ENCODE measurements around the gene DUSP10. TPM values are rescaled to one million over a fixed set of nuclear protein-coding genes. Genes with fewer than 3 reads are reported as not detected.

DUSP10 gene
- total RNA-seq, 1 experiment from 2014 or later = 6.2 TPM

- intact Hi-C loops (cut with micrococcal nuclease) = no loop called here
- no peaks in the 10 kb centered on the region for H3K27me3 ChIP-seq (ENCODE audit: low read length)
These were observed 41.1 kb upstream of the DUSP10 start for GRCh38 chr1:221782970-221783369.

GRCh38 chr1:221782477-221782876, 40.6 kb upstream of the DUSP10 start:
- Histone ChIP-seq H3K27me3 (ENCODE audit: low read length) (no peaks in the 10 kb centered on the region), H3K4me1 (ENCODE audit: insufficient read depth, low read length) (no peaks in the 10 kb centered on the region), H2AFZ (ENCODE audit: low read length) (no peak overlapping the region), H3F3A (ENCODE audit: low read length, unreplicated experiment) (no peaks in the 10 kb centered on the region), H3K9ac (ENCODE audit: low read length) (no peak overlapping the region), H3K4me3 (ENCODE audit: low read length) (no peak overlapping the region), H3K36me3 (ENCODE audit: low read depth, low read length) (no peaks in the 10 kb centered on the region), H3K4me2 (ENCODE audit: low read length) (no peak overlapping the region), H3K9me3 (ENCODE audit: low read length) (no peaks in the 10 kb centered on the region), H3K27ac (ENCODE audit: low read length) (no peak overlapping the region), H4K20me1 (ENCODE audit: low read length) (no peaks in the 10 kb centered on the region), H3K79me2 (ENCODE audit: low read length) (no peaks in the 10 kb centered on the region), H3K9me2 (replicated peaks; ENCODE audit: low read length) (no peaks in the 10 kb centered on the region)
- ChIA-PET CTCF (no interaction called here), POLR2A (ENCODE audit: unreplicated experiment) (interaction anchor here (0.7 kb wide), 1 partner anchor 20 kb away, joined by 4 read pairs; no protein-coding TSS in a partner anchor)
- no peak for DNase-seq
- no peak for TF ChIP-seq EZH2 (IDR thresholded peaks at IDR 0.05; ENCODE audit: low read length, unreplicated experiment)
- ATAC-seq = no peak
- no TSS peak for BruUV-seq (replicated peaks)
- intact Hi-C loops (cut with micrococcal nuclease) = no loop called here

More at GRCh38 chr1:221782970-221783369, 41.1 kb upstream of the DUSP10 start:
- Histone ChIP-seq H3K4me1 (ENCODE audit: insufficient read depth, low read length) (no peaks in the 10 kb centered on the region), H4K20me1 (ENCODE audit: low read length) (no peaks in the 10 kb centered on the region), H3K9me2 (replicated peaks; ENCODE audit: low read length) (no peaks in the 10 kb centered on the region), H3K36me3 (ENCODE audit: low read depth, low read length) (no peaks in the 10 kb centered on the region), H3K27ac (ENCODE audit: low read length) (no peak overlapping the region), H3K4me3 (ENCODE audit: low read length) (no peak overlapping the region), H3K79me2 (ENCODE audit: low read length) (no peaks in the 10 kb centered on the region), H3K9me3 (ENCODE audit: low read length) (no peaks in the 10 kb centered on the region), H3K4me2 (ENCODE audit: low read length) (no peak overlapping the region), H3F3A (ENCODE audit: low read length, unreplicated experiment) (no peaks in the 10 kb centered on the region), H3K9ac (ENCODE audit: low read length) (no peak overlapping the region), H2AFZ (ENCODE audit: low read length) (no peak overlapping the region)
- no TSS peak for BruUV-seq (replicated peaks)
- TF ChIP-seq CTCF (conservative IDR thresholded peaks at IDR 0.05; ENCODE audit: low read depth, low read length) (no peak), EZH2 (IDR thresholded peaks at IDR 0.05; ENCODE audit: low read length, unreplicated experiment) (no peak), EZH2phosphoT487 (IDR thresholded peaks at IDR 0.05; ENCODE audit: borderline replicate concordance, low read length) (no peak)
- ATAC-seq = no peak
- ChIA-PET POLR2A (ENCODE audit: unreplicated experiment) (interaction anchor here (0.6 kb wide), 1 partner anchor 16 kb away, joined by 6 read pairs; no protein-coding TSS in a partner anchor), CTCF (no interaction called here)
- no peak for DNase-seq

GRCh38 chr1:221781102-221781755, 39.3 kb upstream of the DUSP10 start:
- DNase-seq (no peak), ATAC-seq (no peak)
- ChIA-PET POLR2A (ENCODE audit: unreplicated experiment) (no interaction called here), CTCF (no interaction called here)
- no peaks in the 10 kb centered on the region for H4K20me1 ChIP-seq (ENCODE audit: low read length)
- TF ChIP-seq EZH2 (IDR thresholded peaks at IDR 0.05; ENCODE audit: low read length, unreplicated experiment) (no peak), CTCF (conservative IDR thresholded peaks at IDR 0.05; ENCODE audit: low read depth, low read length) (no peak), EZH2phosphoT487 (IDR thresholded peaks at IDR 0.05; ENCODE audit: borderline replicate concordance, low read length) (no peak)
- no peak overlapping the region for H3K4me2 ChIP-seq (ENCODE audit: low read length)
- no TSS peak for BruUV-seq (replicated peaks)
- no peaks in the 10 kb centered on the region for H3K27me3 ChIP-seq (ENCODE audit: low read length)
- intact Hi-C loops (cut with micrococcal nuclease) = no loop called here
- H3K4me1 ChIP-seq (ENCODE audit: insufficient read depth, low read length) = no peaks in the 10 kb centered on the region
- no peaks in the 10 kb centered on the region for H3K9me2 ChIP-seq (replicated peaks; ENCODE audit: low read length)
- H3K79me2 ChIP-seq (ENCODE audit: low read length) = no peaks in the 10 kb centered on the region
- H2AFZ ChIP-seq (ENCODE audit: low read length) = no peak overlapping the region
- H3K4me3 ChIP-seq (ENCODE audit: low read length) = no peak overlapping the region
- H3K36me3 ChIP-seq (ENCODE audit: low read depth, low read length) = no peaks in the 10 kb centered on the region
- H3K27ac ChIP-seq (ENCODE audit: low read length) = no peak overlapping the region
- H3K9me3 ChIP-seq (ENCODE audit: low read length) = no peaks in the 10 kb centered on the region
- H3K9ac ChIP-seq (ENCODE audit: low read length) = no peak overlapping the region
- H3F3A ChIP-seq (ENCODE audit: low read length, unreplicated experiment) = no peaks in the 10 kb centered on the region

Data from PC-3 (cell line).